Daoy (cell line): ENCODE results near the gene RGR. TPM values are rescaled to one million over a fixed set of nuclear protein-coding genes. Genes with fewer than 3 reads are reported as not detected.

ENCODE experiments used
- DNase-seq: peaks from one replicate; pipeline ENCODE4 v3.0.0-alpha.2; 2015; ENCODE audit warnings: low read depth
- total RNA-seq: library from RNA; depleted of rRNA; stranded (reverse); fragments of >200 nt; shearing (Covaris generic); gene quantifications from 2 replicates; pipeline ENCODE4 v1.2.3, GENCODE V29; 2014; rRNA removed

Gene RGR
- not detected in 2 replicates for total RNA-seq

- no peak for DNase-seq
These were observed at the start of gene RGR for GRCh38 chr10:84244651-84245270. Gene RGR, plus strand, starts transcription at chr10:84245053. Its CDS starts 38 bp downstream, at chr10:84245091.

- DNase-seq: no peak
These were observed 48.8 kb upstream of the RGR start for GRCh38 chr10:84196083-84196482.

DNA sequence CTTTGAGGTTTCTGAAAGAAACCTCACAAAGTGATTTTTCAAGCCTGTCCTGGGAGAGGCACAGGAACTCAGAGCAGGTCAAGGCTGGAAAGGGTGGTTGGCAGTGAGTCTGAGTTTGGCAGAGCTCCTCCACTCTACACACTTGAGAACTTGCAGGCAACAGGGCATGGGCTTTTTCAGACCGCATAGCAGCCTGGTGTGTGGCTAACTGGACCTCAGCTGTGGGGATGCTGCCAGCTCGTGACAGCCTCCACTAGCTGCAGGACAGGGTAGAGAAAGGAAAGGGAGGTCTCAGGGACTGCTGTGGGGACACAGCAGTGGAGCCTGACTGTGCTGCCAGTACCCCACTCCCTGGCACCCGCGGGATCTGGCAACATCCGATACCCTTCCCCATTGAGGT is 47.9 kb upstream of the RGR start:
- DNase-seq: no peak

- no peak for DNase-seq
These were observed 47.2 kb upstream of the RGR start for GRCh38 chr10:84197643-84198042.

DNA sequence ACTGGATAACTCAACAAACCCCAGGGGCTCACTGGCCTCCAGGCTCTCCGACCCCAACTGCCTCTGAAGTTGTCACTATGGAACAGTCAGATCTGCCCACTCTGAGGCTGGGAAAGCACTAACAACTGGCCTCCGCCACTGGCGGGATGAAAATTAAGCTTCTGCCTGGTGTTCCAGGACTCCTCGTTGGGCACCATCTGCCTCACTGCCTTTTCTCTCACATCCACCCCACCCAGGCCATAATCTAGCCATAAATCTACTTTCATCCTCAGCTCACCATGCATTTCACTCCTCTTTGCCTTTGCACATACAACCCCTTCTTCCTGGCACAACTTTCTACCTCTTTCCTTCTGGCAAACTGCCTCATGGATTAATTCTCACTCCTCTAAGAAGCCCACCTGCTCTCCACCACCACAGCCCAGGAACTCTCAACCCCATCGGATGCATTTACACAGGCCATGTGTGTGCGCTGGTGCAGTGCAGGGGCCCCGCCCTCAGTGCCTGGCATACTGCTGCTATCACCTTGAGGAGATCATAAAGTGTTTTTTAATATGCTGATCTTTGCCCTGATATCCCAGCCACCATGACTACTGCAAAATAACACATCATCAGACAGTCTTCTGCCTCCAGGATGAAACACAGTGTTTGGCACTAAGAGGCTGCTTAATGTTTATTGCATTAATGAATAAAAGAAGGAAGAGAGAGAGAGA is 46.5 kb upstream of the RGR start:
- no peak for DNase-seq

DNA sequence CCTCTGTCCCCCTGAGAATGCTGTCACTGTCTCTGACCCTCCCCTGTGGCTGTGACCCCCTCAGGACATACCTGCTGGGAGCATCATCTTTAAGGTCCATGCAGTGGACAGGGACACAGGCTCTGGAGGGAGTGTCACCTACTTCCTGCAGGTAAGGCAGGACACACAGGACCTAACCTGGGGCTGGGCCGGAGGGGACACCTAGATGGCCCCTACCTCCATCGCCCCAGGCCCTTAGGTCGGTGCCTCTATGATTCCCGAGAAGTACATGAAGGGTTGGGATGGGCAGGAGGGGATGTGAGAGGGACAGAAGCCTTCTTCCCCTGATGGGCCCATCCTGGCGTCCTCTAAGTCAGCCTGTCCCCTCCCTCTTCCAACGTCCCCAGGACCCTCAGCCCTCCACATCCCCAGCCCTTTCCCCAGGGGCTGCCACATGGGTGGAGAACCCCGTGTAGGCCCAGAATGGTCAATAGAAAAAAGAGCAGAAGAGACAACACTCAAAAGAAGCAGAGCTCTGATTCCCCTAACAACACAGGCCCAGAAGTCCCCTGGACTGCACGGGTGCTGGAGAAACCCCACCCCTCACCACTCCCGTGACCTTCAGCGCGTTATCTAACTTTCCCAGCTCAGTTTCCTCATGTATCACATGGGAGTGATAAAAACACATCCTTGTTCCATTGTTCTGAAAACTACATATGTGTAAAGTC is 44.2 kb upstream of the RGR start:
- no peak for DNase-seq

DNA sequence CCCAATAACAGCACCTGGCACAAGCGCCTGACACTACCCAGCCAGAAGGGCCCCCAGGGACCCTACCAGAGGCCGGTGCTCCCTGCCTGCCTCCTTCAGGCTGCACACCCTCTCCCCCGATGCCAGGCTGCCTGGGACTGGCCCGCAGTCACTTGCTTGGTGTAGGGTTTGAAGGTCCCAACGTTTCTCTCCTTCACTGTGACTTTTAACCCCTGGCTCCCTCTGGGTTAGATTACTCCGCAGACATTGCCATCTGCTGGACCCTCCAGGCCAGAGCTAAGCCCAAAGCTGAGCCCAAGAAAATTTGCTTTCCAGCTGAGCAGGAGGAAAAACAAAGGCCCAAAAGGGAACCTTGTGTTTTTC is 43.6 kb upstream of the RGR start:
- no peak for DNase-seq

DNA sequence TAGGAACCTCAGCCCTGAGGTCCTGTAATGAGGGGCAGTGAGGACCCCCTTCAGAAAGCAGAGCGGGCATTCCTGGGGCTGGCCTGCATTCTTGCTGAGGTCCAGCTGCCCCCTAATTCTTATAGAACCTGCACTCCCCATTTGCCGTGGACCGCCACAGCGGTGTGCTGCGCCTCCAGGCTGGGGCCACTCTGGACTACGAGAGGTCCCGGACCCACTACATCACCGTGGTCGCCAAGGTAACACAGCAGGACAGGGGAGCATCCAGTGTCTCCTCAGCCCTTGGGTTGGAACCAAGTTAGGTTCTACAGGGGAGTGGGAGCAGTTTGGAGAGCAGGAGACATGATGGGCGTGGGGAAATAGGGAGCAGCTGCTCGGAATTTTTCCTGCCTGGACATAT is 43.2 kb upstream of the RGR start:
- no peak for DNase-seq

DNA sequence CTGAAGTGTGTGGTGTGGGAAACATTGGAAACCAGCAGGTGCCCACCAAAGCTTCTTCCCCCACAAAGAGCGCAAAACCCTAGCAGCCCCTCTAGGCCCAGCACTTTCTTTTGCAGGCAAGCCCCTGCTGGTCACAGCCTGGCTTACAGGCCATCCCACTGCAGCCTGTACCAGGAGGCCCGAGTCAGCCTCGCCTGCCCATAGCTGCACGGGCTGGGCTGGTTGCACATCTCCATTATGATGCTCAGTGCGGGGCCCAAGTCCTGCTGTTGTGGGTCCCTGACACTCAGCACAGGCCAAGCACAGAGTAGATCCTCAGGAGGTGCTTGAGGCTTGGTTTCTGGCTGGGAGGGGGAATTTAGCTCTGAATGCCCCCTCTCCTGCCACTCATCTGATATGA is 42.5 kb upstream of the RGR start:
- no peak for DNase-seq

GRCh38 chr10:84204122-84204521 is 40.7 kb upstream of the RGR start:
- DNase-seq: no peak

- no peak for DNase-seq
These were observed 40.2 kb upstream of the RGR start for GRCh38 chr10:84204610-84205009.

GRCh38 chr10:84205049-84205852 is 39.6 kb upstream of the RGR start:
- DNase-seq: peak; percentile 37

- DNase-seq: no peak
These were observed 38.9 kb upstream of the RGR start for GRCh38 chr10:84205853-84206525.

- DNase-seq: no peak
These were observed 36.8 kb upstream of the RGR start for GRCh38 chr10:84208023-84208422.

DNA sequence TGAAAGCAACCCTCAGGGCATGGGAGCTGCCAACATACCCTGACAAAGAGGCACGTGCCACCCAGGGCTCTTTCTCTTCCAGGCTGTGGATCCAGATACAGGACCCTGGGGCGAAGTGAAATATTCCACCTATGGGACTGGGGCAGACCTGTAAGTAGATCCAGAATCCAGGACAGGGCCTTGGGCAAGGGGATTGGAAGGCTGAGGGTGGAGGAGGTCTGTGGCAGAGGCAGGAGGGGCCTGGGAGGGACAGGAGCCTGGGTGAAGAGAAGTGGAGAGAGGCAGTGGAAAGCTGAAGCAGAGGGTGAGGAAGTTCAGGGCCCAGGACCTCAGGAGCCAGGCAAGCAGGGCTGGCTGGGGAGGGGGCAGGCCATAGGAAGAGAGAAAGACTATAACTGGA is 33.3 kb upstream of the RGR start:
- DNase-seq: no peak

GRCh38 chr10:84212014-84212413 is 32.8 kb upstream of the RGR start:
- no peak for DNase-seq

DNA sequence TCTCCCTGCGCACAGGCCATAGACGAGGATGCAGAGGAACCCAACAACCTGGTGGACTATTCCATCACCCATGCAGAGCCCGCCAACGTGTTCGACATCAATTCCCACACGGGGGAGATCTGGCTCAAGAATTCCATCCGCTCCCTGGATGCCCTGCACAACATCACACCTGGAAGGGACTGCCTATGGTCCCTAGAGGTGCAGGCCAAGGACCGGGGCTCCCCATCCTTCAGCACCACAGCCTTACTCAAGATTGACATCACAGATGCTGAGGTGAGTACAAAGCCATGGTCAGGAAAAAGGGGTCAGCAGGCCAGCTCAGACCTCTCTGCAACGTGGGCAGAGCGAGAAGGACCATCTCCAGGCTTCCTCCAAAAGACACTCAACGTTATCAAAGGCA is 31.8 kb upstream of the RGR start:
- no peak for DNase-seq

DNA sequence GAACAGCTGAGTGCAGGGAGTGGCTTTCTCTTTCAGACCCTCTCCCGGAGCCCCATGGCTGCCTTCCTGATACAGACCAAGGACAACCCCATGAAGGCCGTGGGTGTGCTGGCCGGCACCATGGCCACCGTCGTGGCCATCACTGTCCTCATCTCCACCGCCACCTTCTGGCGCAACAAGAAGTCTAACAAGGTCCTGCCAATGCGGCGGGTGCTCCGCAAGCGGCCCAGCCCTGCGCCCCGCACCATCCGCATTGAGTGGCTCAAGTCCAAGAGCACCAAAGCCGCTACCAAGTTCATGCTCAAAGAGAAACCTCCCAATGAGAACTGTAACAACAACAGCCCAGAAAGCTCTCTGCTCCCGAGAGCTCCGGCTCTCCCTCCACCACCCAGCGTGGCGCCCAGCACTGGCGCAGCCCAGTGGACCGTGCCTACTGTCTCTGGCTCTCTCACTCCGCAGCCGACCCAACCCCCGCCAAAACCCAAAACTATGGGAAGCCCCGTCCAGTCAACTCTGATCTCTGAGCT is 30.7 kb upstream of the RGR start:
- DNase-seq: no peak

DNA sequence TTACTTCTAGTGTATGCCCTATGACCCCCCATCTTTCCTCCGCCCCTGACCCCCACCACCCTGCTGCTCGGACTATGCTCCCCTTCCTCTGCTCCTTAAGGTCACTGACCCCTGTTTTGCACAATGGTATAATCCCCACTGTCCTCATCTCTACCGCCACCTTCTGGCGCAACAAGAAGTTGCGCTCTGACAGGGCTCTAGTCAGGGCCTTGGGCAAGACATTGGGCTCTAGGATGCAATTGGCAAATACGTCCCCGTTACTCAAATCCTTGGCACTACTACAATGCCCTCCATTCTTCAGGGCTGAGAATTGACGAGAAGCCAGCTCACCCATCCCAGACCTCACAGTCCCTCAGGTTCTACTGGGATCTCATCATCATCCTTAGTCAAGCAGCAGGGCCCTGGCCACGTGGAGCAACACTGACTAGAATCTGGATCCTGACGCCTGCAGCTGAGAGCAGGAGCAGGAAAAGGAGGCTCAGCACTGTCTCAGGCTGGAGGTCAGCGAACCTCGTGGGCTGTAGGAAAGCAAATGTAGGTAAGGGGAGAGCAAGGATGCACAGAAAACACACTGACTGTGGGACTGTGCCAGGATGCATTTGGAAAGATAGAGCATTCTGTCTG is 30.1 kb upstream of the RGR start:
- DNase-seq: peak; percentile 9

GRCh38 chr10:84216834-84217233 is 28.0 kb upstream of the RGR start:
- no peak for DNase-seq

DNA sequence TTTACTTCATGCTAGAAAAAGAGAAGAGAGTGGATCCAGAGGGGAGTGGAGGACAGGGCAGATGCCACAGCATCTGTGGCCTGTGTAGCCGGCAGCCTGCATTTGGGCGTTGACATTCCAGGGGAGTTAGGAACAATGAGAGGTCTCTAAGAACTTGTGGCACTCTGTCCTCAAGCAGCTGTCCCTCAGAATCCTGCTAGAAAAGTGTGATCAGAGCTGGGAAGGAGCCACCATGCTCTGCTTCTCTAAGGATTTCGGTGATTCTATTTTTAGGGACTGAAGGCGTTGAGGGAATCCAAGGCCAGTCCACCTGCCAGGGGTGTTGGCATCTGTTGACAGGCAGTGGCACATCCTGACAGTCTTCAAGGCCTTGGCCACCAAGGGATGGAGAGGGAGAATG is 27.1 kb upstream of the RGR start:
- no peak for DNase-seq
